ENCODE data around the gene RPUSD1.

GRCh38 chr16:783404-784161 is 4.6 kb downstream of the RPUSD1 start:
- TF ChIP-seq CTCF (IDR thresholded peaks at IDR 0.05), result no peak
- no peak for TF ChIP-seq POLR2A (IDR thresholded peaks at IDR 0.05)
